ENCODE results near the gene ZNF207. TPM values are rescaled to one million over a fixed set of nuclear protein-coding genes. Genes with fewer than 3 reads are reported as not detected.
"Not testable (repeated sequence)": the region's sequence is repeated elsewhere in the genome, so short reads cannot be mapped to it uniquely, and the experiment has no call there.

ZNF207 gene
- 100 to 1,000 TPM; 214 to 222 (median 221) TPM for polyA plus RNA-seq (ENCODE audit: insufficient read length in 3 of 3)

- DNase-seq (ENCODE audit: low read depth in 3 of 3, low spot score in 2 of 3), result peak; percentile 94 to 97 (median 95)
Measured at GRCh38 chr17:32349854-32350665, at the start of gene ZNF207. Gene ZNF207 (plus strand): TSS chr17:32350157. CDS start chr17:32350286, 129 bp downstream.

- DNase-seq (ENCODE audit: low read depth in 3 of 3, low spot score in 2 of 3), result no peak
Measured at GRCh38 chr17:32302037-32302436, 47.9 kb upstream of the ZNF207 start.

- DNase-seq (ENCODE audit: low read depth in 3 of 3, low spot score in 2 of 3), result no peak
Measured at GRCh38 chr17:32302860-32303649, 46.9 kb upstream of the ZNF207 start.

DNA sequence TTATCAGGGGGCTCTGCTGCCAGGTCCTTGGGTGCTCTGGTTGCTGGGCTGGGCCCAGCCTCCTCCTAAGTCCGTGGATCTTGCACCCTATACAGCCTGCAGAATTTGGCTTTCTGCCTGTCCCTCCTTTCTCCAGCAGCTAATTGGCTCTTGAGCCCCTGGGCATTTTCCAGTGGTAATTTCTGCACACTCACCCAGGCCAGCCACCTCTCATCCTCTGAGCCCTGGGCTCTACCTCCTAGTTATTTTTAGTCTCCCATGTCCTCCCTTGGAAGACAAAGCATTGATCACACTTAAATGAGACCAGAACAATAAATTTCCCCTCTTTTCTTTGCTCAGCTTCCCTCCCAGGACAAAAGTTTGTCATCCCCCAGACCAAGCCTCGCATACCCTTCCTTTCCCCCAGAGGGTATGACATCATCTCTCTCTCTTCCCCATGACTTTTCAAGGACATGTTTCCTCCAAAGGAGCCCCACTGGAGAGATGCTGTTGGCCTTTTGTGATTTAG is 46.1 kb upstream of the ZNF207 start:
- DNase-seq (ENCODE audit: low read depth in 3 of 3, low spot score in 2 of 3), result no peak

DNA sequence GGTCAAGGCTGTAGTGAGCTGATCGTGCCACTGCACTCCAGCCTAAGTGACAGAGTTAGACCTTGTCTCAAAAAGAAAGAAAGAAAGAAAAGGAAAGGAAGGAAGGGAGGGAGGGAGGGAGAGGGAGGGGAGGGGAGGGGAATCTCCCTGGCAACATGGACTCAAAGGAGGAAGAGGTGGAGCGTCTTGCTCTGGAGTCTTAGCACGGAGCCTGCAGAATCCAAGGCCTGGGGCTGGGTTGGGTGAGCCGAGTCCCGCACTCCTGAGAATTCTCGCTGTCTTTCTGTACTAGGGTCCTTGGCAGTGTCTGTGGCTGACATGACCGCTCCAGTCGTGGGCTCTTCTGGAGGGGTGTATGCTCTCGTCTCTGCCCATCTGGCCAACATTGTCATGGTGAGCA is 44.9 kb upstream of the ZNF207 start:
- DNase-seq (ENCODE audit: low read depth in 3 of 3, low spot score in 2 of 3), result no peak

DNA sequence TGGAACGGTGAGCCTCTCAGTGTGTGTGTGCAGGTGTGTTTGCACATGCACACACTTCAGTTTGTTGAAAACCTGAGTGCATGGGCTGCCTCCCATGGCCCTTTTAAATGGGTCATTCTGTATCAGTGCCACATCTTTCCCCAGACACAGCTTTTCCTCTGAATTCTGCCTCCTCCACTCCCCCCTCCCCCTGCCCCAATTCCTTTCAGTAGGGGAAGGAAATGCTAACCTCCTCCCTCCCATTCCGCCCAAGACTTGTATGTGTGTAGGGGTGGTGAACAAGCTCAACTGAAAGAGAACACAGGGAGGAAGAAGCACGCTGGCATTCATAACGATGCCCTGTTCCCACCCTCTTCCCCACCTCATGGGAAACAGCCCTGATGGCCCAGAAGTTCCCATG is 42.3 kb upstream of the ZNF207 start:
- DNase-seq (ENCODE audit: low read depth in 3 of 3, low spot score in 2 of 3), result no peak

- DNase-seq (ENCODE audit: low read depth in 3 of 3, low spot score in 2 of 3), result no peak
Measured at GRCh38 chr17:32311028-32311536, 38.9 kb upstream of the ZNF207 start.

GRCh38 chr17:32314636-32315035 is 35.3 kb upstream of the ZNF207 start:
- DNase-seq (ENCODE audit: low read depth in 3 of 3, low spot score in 2 of 3), result no peak

GRCh38 chr17:32315171-32315570 is 34.8 kb upstream of the ZNF207 start:
- DNase-seq (ENCODE audit: low read depth in 3 of 3, low spot score in 2 of 3), result no peak

- not testable (repeated sequence) for DNase-seq (ENCODE audit: low read depth in 3 of 3, low spot score in 2 of 3)
Measured at GRCh38 chr17:32316653-32317052, 33.3 kb upstream of the ZNF207 start.

DNA sequence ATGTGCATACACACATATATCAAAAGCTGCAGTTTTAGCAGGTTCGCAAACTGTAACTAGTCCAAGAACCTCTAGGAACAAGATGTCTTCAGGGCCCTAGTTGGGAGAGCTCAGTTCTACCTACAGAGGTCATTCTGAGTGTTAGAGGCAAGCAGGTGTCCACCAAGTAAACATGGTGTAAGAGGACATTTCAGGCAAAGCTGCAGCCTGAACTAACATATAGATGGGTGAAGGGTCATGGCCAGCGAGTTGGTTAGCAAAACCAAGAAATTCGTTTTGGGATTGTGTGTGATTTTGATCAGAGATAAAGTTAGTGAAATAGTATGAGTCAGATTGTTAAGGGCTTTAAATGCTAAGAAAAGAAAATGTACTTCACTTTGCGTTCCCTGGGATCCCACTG is 32.6 kb upstream of the ZNF207 start:
- DNase-seq (ENCODE audit: low read depth in 3 of 3, low spot score in 2 of 3), result no peak

DNA sequence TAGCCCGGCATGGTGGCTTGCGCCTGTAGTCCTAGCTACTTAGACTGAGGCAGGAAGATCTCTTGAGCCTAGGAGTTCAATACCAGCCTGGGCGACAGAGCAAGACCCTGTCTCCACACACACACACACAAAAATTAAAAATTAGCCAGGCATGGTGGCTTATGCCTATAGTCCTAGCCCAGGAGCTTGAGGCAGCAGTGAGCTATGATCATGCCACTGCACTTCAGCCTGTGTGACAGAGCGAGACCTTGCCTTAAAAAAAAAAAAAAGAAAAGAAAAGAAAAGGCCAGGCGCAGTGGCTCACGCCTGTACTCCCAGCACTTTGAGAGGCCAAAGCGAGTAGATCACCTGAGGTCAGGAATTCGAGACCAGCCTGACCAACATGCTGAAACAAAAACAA is 31.9 kb upstream of the ZNF207 start:
- DNase-seq (ENCODE audit: low read depth in 3 of 3, low spot score in 2 of 3), result no peak

GRCh38 chr17:32319548-32319905 is 30.4 kb upstream of the ZNF207 start:
- DNase-seq (ENCODE audit: low read depth in 3 of 3, low spot score in 2 of 3), result no peak

DNA sequence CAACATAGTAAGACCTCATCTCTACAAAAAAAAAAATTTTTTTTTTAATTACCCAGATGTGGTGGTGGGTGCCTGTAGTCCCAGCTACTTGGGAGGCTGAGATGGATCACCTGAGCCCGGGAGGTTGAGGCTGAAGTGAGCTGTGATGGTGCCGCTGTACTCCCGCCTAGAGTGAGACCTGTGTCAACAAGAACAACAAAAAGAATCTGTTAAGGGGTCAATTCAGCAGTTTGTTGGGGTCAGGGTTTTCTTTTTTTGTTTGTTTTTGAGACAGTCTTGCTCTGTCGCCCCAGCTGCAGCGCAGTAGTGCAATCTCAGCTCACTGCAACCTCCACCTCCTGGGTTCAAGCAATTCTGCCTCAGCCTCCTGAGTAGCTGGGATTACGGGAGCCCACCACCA is 29.9 kb upstream of the ZNF207 start:
- not testable (repeated sequence) for DNase-seq (ENCODE audit: low read depth in 3 of 3, low spot score in 2 of 3)

DNA sequence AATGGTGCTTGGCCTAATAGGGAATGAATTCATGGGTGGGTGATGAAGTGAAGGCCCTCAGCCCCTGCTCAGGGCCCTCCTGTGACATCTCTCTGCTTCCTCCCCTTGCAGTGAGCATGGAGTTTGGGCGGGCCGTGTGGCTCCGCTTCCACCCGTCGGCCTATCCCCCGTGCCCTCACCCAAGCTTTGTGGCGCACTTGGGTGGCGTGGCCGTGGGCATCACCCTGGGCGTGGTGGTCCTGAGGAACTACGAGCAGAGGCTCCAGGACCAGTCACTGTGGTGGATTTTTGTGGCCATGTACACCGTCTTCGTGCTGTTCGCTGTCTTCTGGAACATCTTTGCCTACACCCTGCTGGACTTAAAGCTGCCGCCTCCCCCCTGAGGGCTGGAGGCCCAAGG is 29.1 kb upstream of the ZNF207 start:
- DNase-seq (ENCODE audit: low read depth in 3 of 3, low spot score in 2 of 3), result no peak

- DNase-seq (ENCODE audit: low read depth in 3 of 3, low spot score in 2 of 3), result no peak
Measured at GRCh38 chr17:32323046-32323445, 26.9 kb upstream of the ZNF207 start.

GRCh38 chr17:32323811-32324491 is 26.0 kb upstream of the ZNF207 start:
- DNase-seq (ENCODE audit: low read depth in 3 of 3, low spot score in 2 of 3), result no peak

GRCh38 chr17:32327911-32328310 is 22.0 kb upstream of the ZNF207 start:
- DNase-seq (ENCODE audit: low read depth in 3 of 3, low spot score in 2 of 3), result no peak

GRCh38 chr17:32330147-32330546 is 19.8 kb upstream of the ZNF207 start:
- DNase-seq (ENCODE audit: low read depth in 3 of 3, low spot score in 2 of 3), result no peak

- no peak for DNase-seq (ENCODE audit: low read depth in 3 of 3, low spot score in 2 of 3)
Measured at GRCh38 chr17:32331243-32332040, 18.5 kb upstream of the ZNF207 start.
